Glomerular visceral epithelial cell (primary cell): ENCODE results near the gene SERGEF.
A peak's percentile ranks its signal among the peaks of the same experiment; 100 is the strongest.

ENCODE experiments used
- DNase-seq: peaks from one replicate; pipeline ENCODE4 v3.0.0-alpha.2; 2016; ENCODE audit errors: extremely low spot score

SERGEF gene

DNA sequence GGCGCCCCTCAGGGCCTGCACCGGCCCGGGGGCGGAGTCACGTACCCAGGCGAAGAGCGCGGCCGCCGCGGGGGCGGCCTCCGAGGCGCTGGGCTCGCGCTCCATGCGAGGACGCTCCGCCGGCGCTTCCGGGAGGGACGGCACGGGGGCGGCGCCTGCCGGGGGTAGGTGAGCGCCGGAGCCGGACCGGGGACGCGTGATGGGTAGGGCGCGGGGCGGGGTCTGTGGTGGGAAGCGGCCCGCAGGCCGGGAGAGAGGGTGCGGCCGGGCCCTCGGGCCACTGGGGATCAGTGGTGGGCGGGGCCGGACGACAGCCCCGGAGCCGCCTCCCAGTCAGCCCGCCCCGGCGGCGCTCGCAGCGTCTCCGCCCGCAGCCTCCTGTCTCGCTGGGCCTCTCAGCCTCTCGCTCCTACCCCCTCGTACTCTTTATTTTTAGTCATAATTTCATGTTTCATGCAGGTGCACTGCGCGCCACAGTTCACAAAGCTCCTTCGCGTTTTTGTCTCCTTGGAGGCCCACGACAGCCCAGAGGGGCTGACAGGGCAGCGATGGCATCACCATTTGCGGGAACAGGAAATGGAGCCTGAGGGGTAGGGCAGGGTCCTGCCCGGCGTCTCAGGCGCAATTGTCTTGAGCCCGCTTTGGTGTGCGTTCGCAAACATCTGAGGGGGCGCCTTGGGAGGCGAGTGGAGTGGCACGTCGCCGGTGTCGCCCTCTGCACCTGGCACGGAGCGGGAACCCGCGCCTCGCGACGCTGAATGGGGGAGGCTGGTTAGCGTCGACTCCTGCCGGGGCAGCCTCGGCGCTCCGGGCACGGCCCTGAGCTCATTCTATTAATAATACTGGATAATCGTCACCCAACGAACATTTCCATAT lies at the start of gene SERGEF:
Gene SERGEF (minus strand): TSS at position 142 of the 876 bp plus-strand sequence. CDS start 37 bp downstream, at position 105.
- DNase-seq, result peak; percentile 93

DNA sequence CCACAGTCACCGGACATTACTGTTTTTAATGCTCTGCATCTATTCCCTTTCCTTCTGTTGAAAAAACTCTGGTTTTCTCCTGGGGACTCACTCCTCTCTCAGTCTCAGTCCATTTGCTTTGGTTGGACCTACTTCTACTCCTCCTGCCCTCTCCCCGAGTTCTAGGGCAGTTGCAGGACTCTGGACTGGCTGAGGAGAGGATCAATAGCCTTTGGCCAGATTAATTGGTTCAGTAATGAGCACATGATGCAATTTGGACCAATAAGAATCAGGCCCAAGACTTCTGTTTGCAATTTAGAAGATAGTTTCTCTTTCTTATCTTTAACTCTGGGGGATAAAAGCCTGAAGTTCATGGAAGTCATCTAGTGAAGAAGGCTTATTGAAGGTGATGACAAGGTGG lies 48.5 kb upstream of the SERGEF start:
- no peak for DNase-seq

DNA sequence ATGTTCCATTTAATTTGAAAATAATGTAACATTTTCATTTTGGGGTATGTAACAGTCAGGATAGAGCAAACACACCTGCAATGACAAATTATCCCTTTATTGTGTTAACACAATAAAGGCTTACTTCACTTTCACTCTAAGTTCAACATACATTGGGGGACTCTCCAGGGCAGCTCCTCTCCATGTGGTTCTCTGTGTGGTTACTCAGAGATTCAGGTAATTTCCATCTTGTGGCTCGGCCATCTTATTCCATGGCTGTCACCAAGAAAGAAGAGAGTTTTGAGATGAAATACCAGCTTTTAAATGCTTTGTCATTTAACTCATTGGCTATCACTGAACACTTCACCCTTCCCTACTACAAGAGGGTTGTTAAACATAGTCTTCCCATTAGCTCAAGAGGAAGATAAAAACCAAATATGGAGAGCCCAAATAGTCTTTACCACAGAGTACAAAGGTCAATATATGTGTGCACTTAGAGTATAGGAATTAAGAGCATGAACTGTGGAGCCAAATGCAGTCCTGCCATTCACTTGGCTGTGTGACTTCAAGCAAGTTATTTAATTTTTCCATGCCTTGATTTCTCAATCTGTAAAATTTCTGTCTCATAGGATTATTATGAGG lies 43.8 kb upstream of the SERGEF start:
- no peak for DNase-seq

DNA sequence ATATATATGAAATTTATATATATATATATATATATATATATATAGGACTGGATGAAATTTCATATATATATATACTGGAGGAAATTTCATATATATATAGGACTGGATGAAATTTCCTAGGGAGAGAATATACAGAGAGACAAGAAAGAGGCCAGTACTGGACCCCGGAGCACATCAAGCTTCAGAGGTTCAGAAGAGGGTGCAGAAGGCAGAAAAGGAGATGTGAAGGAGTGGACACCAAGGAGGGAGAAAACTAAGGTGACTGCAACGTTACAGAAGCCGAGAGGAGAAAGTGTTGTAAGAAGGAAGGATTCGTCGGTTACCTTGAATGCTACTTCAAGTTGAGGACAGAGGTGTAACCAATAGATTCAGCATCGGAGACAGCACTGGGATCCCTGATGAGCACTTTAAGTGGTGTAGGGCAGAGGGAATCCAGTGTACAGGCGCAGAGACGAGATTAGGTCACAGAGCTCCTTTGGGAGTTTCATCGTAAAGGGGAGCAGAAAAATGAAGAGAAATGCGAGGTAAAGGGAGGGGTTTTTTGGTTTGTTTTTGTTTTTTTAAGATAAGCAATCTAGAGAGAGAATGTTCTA lies 41.8 kb upstream of the SERGEF start:
- DNase-seq, result no peak

DNA sequence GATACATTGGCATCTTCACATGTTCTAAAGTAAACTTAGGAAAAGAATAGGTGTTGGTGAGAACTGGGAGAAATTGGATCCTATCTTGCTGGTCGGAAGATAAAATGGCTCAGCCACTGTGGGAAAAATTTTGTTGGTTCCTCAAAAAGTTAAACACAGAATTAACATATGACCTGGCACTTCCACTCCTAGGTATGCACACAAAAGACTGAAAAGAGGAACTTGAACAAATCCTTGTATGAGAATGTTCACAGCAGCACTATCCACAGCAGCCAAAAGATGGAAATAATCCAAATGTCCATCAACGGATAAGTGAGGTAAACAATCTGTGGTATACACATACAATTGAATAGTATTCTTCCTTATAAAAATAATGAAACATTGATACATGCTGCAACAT lies 38.0 kb upstream of the SERGEF start:
- DNase-seq, result no peak

DNA sequence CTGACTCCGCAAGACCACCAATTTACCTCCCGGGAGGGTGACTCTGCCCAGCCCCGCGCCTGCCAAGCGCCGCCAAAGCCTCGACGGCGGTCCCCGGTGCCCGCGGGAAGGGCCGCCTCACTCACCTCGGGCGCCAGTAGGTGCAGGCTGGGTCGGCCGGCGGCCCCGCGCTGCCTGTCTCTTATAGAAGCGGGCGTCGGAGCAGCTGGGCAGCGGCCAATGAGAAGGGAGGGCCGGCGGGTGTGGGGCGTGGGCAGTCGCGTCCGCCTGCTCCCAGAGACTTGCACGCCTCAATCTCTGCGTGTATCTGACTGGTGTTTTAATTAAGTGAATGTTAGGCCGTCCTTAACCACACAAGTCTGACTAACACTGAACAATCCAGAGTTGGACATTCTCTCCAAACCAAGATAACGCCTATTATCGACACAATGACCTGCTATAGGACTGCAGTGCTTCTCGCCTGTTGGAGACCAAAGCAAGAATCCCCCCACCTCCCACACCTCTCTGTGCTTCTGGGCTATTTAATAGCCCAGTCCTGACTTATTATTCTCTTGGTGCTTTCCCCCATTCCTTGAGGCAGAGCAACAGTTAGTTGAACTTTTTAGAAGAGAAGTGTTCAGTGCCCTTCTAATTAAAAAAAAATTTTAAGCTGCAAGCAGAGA lies 33.4 kb upstream of the SERGEF start, which contains the start of gene TPH1:
Gene TPH1 (minus strand): TSS at position 154 of the 662 bp plus-strand sequence. CDS start 5,507 bp downstream, outside the sequence.
- DNase-seq, result peak; percentile 8

DNA sequence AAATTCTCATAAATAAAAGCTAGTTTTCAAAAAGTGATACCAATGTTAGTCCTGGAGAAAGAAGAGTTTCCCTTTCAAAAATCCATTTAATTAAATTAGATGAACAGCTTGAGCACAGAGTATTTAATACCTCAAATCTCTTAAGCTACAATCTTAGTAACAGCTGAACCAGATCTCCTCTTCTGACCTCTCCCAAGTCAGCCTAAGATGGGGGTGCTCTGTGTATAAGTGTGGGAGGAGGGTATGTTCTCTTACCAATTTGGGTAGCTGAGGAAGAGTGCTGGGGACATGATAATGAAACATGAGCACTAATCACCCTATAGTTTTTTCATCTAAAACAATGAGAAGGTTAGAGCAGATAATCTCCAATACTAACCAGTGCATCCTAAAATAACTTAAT lies 23.6 kb upstream of the SERGEF start:
- DNase-seq, result no peak

DNA sequence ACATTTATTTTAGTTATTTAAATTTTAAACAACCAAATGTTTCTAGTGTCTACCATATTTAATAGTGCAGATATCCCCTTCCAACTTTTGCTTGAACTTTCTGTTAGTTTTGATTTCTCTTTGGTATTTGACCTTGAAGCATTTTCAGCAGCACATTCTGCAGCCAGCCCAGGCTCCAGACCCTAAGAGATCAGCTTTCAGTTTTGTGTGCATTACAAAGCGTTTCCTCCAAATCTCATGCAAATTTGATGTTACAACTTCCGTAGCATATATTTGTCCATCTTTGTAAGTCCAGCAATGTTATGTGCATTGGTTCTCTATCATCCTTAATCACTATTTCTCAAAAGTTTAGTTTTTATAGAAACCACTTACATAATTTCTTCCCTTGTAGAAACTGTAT lies 14.6 kb upstream of the SERGEF start:
- no peak for DNase-seq

DNA sequence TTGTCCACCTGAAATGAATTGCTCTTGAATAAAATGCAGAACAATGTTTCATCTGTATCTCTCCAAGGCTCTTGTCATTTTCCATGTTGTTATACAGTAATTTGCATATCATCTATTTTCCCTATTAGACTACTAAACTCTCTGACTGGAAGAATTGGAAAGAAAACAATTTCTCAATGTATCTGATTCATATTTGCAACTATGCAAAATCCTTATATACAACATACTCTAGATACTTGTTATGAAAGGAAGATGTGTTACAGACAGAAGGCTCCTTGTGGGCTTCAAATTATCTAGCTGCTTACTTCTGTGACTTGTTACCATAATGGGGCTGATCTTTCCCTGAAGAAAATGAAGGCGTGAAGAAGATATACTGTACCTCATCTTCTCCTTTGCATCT lies 9.6 kb upstream of the SERGEF start:
- no peak for DNase-seq

DNA sequence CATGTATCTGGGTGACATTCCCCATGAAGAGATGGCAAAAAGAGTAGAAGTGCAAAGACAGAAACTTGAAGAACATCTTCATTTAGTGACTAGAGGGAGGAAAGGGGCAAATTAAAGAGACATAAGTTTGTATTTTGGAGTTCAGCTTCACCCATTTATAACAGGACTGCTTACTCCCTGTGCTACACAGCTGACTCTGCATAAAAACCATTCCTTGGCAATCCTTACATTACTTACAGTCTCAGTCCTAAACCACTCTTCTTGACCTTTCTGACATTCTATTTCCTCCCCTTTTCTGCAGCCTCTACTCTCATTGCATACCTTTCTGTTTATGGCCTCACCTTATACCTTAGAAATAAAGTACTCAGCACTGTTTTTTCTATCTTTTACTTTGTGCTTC lies 6.8 kb upstream of the SERGEF start:
- no peak for DNase-seq

DNA sequence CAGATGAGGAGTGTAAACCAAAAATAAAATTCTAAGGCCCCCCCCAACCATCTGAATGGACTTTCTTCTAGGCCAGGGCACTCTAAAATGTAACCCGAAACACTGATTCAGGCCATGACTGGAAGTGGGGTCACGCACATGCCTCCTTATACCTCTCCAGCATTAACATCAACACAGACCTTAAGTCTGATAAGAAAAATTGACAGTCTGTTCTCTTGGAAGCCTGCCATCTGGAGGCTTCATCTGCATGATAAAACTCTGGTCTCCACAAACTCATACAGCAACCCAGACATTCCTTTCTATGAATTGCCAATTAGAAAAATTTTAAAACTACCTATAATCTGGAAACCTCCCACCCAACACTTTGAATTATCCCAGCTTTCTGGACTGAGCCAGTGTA lies 3.9 kb upstream of the SERGEF start:
- no peak for DNase-seq

DNA sequence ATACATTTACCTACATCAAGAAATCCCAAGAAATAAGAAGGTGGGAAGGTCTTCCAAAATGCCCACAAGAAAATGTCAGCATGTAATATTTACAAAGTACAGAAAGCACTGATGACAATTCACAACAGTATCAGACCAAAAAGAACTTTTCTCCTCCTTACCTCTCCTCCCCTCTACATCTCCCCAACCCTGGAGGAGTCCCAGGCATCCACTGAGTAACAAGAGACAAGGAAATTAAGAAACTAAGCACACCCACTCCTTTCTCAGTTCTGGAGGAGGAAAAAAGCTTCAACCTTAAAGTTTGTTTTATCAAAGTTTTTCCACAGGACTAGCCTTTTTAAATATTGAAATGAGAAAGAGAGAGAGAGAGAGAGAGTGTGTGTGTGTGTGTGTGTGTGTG lies 2.0 kb upstream of the SERGEF start:
- no peak for DNase-seq

DNA sequence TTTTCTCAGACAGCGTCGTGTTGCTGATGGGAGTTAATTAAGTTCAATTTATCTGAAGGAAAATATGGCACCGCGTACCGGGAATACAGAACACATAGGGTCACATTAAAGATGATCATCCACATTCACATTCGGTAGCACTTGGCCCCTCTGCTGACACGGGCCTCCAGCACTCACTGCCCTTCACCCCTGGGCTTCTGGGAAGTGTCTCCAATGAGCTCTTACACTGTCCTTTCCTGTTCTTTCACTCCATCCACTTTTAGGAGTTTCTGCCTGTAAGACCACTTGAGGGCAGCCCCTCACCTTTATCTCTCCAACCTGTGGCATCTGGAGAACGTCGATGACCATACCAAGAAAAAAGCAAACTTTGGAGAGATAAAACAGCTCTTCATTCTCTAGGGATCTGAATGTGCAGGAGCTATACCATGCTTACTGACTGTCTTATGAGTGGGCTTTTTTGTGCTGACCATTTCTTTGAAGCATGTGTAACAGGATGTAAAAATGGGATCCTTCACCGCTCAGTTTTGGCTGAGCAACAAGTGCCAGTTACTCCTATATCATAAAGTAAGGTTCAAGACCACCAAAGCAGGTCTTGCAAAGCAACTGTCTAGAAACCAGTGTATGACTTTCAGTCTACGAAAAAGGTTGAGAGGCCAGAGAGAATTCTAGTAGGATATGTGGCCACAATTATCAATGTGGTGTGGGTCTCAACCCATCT lies 1.1 kb upstream of the SERGEF start:
- DNase-seq, result no peak

DNA sequence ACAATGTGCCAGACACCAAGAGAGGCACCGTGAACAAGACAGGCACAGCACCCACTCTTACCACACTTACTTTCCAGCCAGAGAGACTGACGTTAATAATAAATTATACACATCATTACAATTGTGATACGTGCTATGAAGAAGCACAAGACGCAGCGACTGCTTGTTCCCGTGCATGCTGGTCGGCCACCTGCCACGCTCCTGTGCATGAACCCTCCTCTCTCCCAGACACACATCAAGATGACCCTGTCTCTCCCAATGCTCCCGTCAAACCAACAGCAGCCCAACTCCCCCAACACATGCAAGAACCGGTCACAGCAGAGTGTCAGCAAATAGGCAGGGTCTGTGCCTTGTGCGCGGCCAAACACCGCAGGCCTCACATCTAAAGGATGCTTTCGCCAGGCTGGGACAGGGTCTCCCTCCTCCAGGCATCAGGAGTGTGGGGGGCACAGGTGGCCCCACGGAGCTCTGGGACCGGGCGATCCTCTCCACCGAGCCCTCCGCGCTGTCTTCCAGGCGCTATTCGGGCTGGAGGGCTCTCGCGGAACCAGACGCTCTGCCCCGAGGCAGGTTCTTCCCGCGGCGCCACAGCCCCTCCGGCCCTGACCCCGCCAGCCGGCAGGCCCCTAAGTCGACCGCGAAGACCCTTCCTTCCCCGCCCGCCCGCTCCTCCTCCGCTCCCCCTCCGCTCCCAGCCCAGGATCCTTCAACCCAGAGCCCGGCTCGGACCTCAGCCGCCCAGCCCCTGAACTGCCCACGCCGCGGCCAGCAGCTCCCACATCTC lies 533 bp downstream of the SERGEF start:
- peak; percentile 21 for DNase-seq

DNA sequence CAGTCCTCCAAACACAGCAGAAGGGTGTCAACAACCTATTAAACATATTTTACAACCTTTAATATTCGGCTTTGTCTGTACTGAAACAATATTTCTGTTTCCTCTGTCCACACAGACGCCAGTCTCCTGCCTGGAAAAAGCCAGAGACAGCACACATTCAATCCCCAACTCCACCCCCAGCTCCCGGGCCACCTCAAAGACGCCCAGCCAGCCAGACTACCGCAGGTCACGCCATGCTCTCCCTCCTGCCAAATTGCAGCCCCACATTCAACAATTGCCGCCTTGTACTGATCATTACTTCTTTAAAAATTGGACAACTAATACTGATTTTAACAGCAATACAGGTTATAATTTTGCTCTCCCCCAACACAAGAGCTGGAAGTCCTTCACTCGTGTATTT lies 1.2 kb downstream of the SERGEF start:
- DNase-seq, result no peak

DNA sequence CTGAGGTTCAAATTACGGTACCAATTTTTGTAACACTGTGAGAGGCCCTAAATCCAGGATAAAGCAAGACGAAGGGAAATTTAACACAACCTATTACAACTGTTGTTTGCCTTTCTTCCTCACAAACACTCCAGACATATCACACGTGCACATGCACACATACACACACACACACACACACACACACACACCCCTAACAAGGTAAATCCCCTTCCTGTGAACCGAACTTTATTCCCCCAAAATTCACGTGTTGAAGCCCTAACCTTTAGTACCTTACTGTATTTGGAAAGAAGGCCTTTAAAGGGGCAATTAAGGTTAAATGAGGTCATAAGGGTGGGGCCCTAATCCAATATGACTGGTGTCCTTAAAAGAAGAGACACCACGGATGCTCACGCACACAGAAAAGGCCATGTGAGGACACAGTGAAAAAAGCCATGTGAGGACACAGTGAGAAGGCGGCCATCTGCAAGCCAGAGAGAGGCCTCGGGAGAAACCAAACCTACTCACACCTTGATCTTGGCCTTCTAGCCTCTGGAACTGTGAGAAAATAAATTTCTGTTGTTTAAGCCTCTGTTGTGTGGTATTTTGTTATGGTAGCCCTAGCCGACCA lies 1.8 kb downstream of the SERGEF start:
- DNase-seq, result no peak

DNA sequence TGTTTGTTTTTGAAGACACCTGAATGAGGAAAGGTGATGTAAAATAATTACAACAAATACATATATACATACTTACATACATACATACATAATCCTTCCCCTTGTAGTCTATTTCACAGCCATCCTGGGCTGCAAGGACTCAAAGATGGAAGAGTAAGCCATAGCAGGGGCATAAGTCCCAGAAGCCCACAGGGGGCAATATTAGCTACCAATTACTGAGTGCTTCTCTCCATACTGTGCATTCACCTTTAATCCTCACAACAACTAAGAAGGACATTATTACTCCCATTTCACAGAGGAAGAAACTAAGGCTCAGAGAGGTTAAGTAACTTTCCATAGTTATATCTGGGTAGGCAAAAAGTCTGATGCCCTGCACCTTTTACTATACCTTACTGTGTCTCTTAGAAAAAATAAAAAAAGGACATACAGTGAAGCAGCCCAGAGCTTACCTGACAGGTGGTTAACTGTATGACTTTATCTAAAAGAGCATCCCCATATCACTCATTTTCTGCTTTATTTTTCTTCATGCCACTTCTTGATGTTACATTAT lies 2.7 kb downstream of the SERGEF start:
- DNase-seq, result no peak

DNA sequence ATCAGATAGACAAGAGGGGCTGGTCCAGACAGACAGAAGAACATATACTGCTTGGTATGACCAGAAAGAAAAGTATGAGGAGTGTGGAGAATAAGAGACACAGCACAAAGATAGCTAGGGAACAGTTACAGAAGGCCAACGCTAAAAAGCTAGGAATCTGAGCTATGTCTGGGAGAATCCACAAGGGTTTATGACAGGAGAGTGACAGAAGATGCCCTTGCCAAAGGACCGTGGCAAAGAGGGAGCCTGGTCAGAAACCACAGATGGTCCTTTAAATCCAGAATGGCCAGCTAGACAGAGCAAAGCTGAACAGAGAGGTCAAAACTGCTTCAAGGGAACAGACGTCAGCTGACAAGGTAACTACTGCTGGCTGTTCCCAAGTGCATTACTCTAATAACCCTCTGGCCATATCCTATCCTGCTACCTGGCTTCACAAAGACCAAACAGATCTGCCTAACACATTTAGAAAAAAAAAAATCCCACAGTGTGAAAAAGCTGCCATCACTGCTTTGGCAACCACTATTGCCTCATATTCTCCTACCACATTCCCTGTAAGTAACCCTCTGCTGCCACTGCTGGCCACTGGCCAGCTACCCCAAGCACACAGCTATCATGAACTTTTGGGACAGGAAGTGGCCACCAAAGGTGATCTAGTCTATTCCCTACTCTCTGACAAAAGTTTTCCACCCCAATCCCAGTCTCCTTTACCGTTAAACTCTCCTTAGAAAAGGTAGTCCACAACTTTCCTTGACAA lies 7.3 kb downstream of the SERGEF start:
- DNase-seq, result peak; percentile 41

DNA sequence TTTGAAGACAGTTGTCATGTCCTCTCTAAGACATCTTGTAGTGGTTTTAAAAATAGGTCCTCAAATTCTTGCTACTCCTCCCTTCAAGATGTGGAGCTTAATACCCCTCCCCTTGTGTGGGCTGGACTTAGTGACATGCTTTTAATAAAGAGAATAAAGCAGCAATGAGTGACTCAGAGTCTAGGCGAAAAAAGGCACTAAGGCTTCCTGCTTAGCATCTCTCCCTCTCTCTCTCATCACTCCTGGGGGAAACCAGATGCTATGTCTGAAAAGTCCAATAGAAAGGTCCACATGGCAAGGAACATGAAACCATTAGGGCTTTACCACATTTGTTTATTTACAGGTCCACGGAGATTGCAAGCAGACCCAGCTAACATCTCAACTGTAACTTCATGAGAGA lies 11.7 kb downstream of the SERGEF start:
- DNase-seq, result no peak
